Measurements from ENCODE around the gene SLAMF6.

The SLAMF6 gene

DNA sequence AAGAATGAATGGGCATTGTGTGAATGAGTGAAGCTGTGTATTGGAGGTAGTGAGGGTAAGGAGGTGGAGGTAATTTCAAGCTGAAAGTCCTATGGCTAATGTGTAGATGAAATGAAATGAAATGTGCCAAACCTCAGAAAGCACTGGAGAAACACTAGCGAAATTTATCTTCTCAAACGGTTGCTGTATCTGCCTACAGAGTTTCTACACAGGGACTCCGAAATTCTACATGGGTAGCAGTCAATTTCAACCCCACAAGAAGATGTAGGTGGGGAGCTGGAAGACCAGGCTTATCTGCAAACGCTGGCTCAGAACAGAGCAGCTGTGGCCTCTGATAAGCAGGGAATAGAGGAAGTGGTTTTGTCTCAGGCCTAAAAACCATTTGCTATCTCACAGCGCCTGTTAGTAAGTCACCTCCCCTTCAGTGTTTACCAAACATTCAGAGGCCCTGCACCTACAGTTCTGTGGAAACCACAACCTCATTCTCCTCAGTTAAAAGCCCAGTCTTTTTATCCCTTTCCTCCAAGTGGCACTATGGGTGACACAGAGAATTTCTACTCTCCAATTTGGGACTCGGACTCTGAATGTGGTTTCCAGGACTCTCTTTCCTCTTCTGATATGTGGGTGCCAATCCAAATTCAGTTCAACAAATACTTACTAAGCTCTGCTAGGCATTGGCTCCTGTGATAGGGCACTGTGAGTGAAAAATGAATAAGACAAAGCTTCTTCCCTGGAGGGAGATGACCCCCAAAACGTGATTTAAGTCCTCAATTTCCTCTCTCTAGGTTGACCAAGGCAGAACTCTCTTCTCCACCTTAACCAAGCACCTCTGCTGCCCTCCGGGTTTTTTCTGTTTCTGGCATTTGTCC lies 17.2 kb upstream of the SLAMF6 start:
- Histone ChIP-seq H3K4me1 (ENCODE audit: control insufficient read depth, insufficient read depth, low read depth, low read length) (peaks cover 5% of the 10 kb centered on the region), H3K4ac (ENCODE audit: low read depth in 1 of 2, low read length in 2 of 2) (no peak overlapping the region), H2BK120ac (ENCODE audit: low read depth, low read length) (no peak overlapping the region), H4K8ac (ENCODE audit: low read length) (no peak overlapping the region), H3K36me3 (ENCODE audit: control insufficient read depth in 1 of 2, insufficient read depth in 2 of 2, low read depth in 1 of 2, low read length in 2 of 2) (no peaks in the 10 kb centered on the region), H3K9me3 (ENCODE audit: control insufficient read depth, low read length) (peaks cover 7% of the 10 kb centered on the region), H2AFZ (ENCODE audit: low read depth, low read length) (no peak overlapping the region), H2BK5ac (ENCODE audit: low read depth, low read length, poor library complexity, severe bottlenecking) (peak overlapping the region; percentile 26), H3K27me3 (ENCODE audit: control insufficient read depth in 1 of 2, insufficient read depth in 1 of 2, low read length in 2 of 2) (no peaks in the 10 kb centered on the region), H3K18ac (ENCODE audit: low read depth in 1 of 2, low read length in 2 of 2) (no peak overlapping the region), H3K27ac (ENCODE audit: low read length, poor library complexity, severe bottlenecking) (peak overlapping the region; percentile 92), H3K23ac (ENCODE audit: low read length in 2 of 2) (no peak overlapping the region), H3K14ac (ENCODE audit: low read length in 2 of 2) (no peak overlapping the region), H3K4me2 (ENCODE audit: low read length, poor library complexity, severe bottlenecking) (no peak overlapping the region), H2BK12ac (ENCODE audit: low read length in 2 of 2) (no peak overlapping the region), H4K91ac (ENCODE audit: low read length) (no peak overlapping the region), H2BK15ac (ENCODE audit: low read depth, poor library complexity, severe bottlenecking) (no peak overlapping the region), H3K79me1 (replicated peaks; ENCODE audit: low read length, poor library complexity, severe bottlenecking) (no peaks in the 10 kb centered on the region), H2AK5ac (ENCODE audit: low read length, severe bottlenecking) (peak overlapping the region; percentile 90), H3K9ac (ENCODE audit: low read length) (no peak overlapping the region), H3K4me3 (ENCODE audit: insufficient read depth in 1 of 2, low read depth in 1 of 2, low read length in 2 of 2) (no peak overlapping the region)
- 23% methylated on average over 5 of the region's 8 CpGs for WGBS
- peak; percentile 3 for DNase-seq

DNA sequence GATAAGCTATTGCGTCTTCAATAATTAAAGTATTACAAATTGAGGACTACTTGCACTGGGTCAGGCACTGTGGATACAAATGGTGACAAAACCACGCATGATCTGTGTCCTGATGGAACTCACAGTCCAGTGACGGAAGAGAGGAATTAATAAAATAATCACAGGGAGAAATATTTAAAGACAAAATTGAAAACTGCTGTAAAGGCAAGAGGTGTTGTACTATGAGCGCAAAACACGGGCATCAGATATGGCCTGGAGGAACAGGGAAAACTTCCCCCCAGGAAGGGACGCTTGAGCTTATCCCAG lies 16.6 kb upstream of the SLAMF6 start:
- no peak for DNase-seq
- H3K4me3 ChIP-seq (ENCODE audit: insufficient read depth in 1 of 2, low read depth in 1 of 2, low read length in 2 of 2) = no peak overlapping the region
- no peak overlapping the region for H2BK12ac ChIP-seq (ENCODE audit: low read length in 2 of 2)
- peaks cover 13% of the 10 kb centered on the region for H3K9me3 ChIP-seq (ENCODE audit: control insufficient read depth, low read length)
- H3K4me1 ChIP-seq (ENCODE audit: control insufficient read depth, insufficient read depth, low read depth, low read length) = peaks cover 5% of the 10 kb centered on the region
- H2BK5ac ChIP-seq (ENCODE audit: low read depth, low read length, poor library complexity, severe bottlenecking) = no peak overlapping the region
- H3K9ac ChIP-seq (ENCODE audit: low read length) = no peak overlapping the region
- no peak overlapping the region for H2BK120ac ChIP-seq (ENCODE audit: low read depth, low read length)
- H2AFZ ChIP-seq (ENCODE audit: low read depth, low read length) = no peak overlapping the region
- H3K23ac ChIP-seq (ENCODE audit: low read length in 2 of 2) = no peak overlapping the region
- no peaks in the 10 kb centered on the region for H3K79me1 ChIP-seq (replicated peaks; ENCODE audit: low read length, poor library complexity, severe bottlenecking)
- no peak overlapping the region for H3K4me2 ChIP-seq (ENCODE audit: low read length, poor library complexity, severe bottlenecking)
- no peak overlapping the region for H2BK15ac ChIP-seq (ENCODE audit: low read depth, poor library complexity, severe bottlenecking)
- H2AK5ac ChIP-seq (ENCODE audit: low read length, severe bottlenecking) = peak overlapping the region; percentile 57
- H3K36me3 ChIP-seq (ENCODE audit: control insufficient read depth in 1 of 2, insufficient read depth in 2 of 2, low read depth in 1 of 2, low read length in 2 of 2) = no peaks in the 10 kb centered on the region
- no peak overlapping the region for H3K18ac ChIP-seq (ENCODE audit: low read depth in 1 of 2, low read length in 2 of 2)
- no peak overlapping the region for H4K8ac ChIP-seq (ENCODE audit: low read length)
- H3K14ac ChIP-seq (ENCODE audit: low read length in 2 of 2) = no peak overlapping the region
- H4K91ac ChIP-seq (ENCODE audit: low read length) = no peak overlapping the region
- H3K27ac ChIP-seq (ENCODE audit: low read length, poor library complexity, severe bottlenecking) = no peak overlapping the region
- WGBS = 93% methylated on average over 6 of the region's 6 CpGs
- H3K4ac ChIP-seq (ENCODE audit: low read depth in 1 of 2, low read length in 2 of 2) = no peak overlapping the region
- no peaks in the 10 kb centered on the region for H3K27me3 ChIP-seq (ENCODE audit: control insufficient read depth in 1 of 2, insufficient read depth in 1 of 2, low read length in 2 of 2)

DNA sequence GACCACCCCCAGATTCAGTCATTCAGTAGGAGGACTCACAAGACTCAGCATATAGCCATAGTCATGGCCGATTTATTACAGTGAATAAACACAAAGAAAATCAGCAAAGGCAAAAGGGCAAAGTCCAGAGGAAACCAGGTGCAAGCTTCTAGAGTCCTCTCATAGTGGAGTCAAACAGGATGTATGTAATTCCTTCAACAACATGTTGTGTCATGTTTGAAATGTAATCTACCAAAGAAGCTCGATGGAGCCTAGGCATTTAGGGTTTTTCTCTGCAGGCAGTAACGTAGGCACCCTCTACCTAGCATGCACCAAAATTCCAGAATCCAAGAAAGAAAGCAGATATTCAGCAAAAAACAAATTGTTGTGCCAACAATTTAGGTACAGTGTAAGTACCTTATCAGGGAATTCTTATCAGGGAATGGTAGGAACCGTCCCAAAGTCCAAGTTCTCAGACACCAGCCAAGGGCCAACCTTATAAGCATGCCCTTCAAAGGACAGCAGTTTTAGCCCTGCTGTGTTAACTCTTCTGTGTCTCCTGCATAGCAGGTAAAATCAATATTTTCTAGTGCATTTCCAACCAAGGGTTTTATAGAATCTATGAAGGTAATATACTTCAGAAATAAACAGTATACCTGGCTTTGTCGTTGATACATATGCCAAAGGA lies 16.1 kb upstream of the SLAMF6 start:
- Histone ChIP-seq H2BK5ac (ENCODE audit: low read depth, low read length, poor library complexity, severe bottlenecking) (no peak overlapping the region), H3K14ac (ENCODE audit: low read length in 2 of 2) (no peak overlapping the region), H2BK12ac (ENCODE audit: low read length in 2 of 2) (no peak overlapping the region), H3K9ac (ENCODE audit: low read length) (no peak overlapping the region), H4K8ac (ENCODE audit: low read length) (no peak overlapping the region), H3K27me3 (ENCODE audit: control insufficient read depth in 1 of 2, insufficient read depth in 1 of 2, low read length in 2 of 2) (no peaks in the 10 kb centered on the region), H2BK15ac (ENCODE audit: low read depth, poor library complexity, severe bottlenecking) (no peak overlapping the region), H3K4me1 (ENCODE audit: control insufficient read depth, insufficient read depth, low read depth, low read length) (peaks cover 4% of the 10 kb centered on the region), H3K23ac (ENCODE audit: low read length in 2 of 2) (no peak overlapping the region), H2AK5ac (ENCODE audit: low read length, severe bottlenecking) (no peak overlapping the region), H2BK120ac (ENCODE audit: low read depth, low read length) (no peak overlapping the region), H3K27ac (ENCODE audit: low read length, poor library complexity, severe bottlenecking) (no peak overlapping the region), H3K79me1 (replicated peaks; ENCODE audit: low read length, poor library complexity, severe bottlenecking) (no peaks in the 10 kb centered on the region), H4K91ac (ENCODE audit: low read length) (no peak overlapping the region), H3K4me2 (ENCODE audit: low read length, poor library complexity, severe bottlenecking) (no peak overlapping the region), H3K4ac (ENCODE audit: low read depth in 1 of 2, low read length in 2 of 2) (no peak overlapping the region), H3K36me3 (ENCODE audit: control insufficient read depth in 1 of 2, insufficient read depth in 2 of 2, low read depth in 1 of 2, low read length in 2 of 2) (no peaks in the 10 kb centered on the region), H3K9me3 (ENCODE audit: control insufficient read depth, low read length) (peaks cover 18% of the 10 kb centered on the region), H2AFZ (ENCODE audit: low read depth, low read length) (no peak overlapping the region), H3K4me3 (ENCODE audit: insufficient read depth in 1 of 2, low read depth in 1 of 2, low read length in 2 of 2) (no peak overlapping the region), H3K18ac (ENCODE audit: low read depth in 1 of 2, low read length in 2 of 2) (no peak overlapping the region)
- DNase-seq = no peak
- 85% methylated on average over 4 of the region's 5 CpGs for WGBS

DNA sequence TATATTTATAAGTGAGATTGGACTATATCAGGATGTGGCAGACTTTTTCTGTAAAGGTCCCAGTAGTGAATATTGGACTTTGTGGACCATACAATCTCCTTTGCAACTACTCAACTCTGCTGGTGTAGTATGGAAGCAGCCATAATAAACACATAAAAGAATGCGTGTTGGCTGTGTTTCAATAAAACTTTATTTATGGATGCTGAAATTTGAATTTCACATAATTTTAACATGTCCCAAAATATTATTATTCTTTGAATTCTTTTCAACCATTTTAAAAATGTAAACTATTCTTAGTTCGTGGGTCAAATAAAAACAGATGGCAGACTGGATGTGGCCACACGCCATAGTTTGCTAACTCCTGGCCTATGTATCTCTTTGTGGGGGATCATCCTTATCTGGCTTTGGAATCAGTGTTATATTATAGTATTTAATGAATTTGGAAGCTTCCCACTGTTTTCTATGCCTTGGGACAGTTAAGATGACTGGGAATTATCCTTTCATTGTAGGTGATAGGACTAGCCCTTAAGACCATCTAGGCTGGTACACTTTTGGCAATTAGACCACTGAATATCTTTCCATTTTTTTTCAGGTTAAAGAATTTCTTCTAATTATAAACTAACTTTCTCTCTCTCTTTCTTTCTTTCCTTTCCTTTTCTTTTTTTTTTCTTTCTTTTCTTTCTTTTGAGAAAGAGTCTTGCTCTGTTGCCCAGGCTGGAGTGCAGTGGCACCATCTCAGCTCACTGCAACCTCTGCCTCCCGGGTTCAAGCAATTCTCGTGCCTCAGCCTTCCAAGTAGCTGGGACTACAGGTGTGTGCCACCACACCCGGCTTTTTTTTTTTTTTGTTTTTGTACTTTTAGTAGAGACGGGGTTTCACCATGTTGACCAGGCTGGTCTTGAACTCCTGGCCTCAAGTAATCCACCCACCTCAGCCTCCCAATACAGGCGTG lies 14.9 kb upstream of the SLAMF6 start:
- Histone ChIP-seq H4K8ac (ENCODE audit: low read length) (no peak overlapping the region), H2AFZ (ENCODE audit: low read depth, low read length) (no peak overlapping the region), H3K36me3 (ENCODE audit: control insufficient read depth in 1 of 2, insufficient read depth in 2 of 2, low read depth in 1 of 2, low read length in 2 of 2) (no peaks in the 10 kb centered on the region), H4K91ac (ENCODE audit: low read length) (no peak overlapping the region), H2BK5ac (ENCODE audit: low read depth, low read length, poor library complexity, severe bottlenecking) (no peak overlapping the region), H3K27me3 (ENCODE audit: control insufficient read depth in 1 of 2, insufficient read depth in 1 of 2, low read length in 2 of 2) (no peaks in the 10 kb centered on the region), H3K9me3 (ENCODE audit: control insufficient read depth, low read length) (peaks cover 19% of the 10 kb centered on the region), H3K4ac (ENCODE audit: low read depth in 1 of 2, low read length in 2 of 2) (no peak overlapping the region), H3K4me2 (ENCODE audit: low read length, poor library complexity, severe bottlenecking) (no peak overlapping the region), H3K9ac (ENCODE audit: low read length) (no peak overlapping the region), H3K4me1 (ENCODE audit: control insufficient read depth, insufficient read depth, low read depth, low read length) (peaks cover 2% of the 10 kb centered on the region), H3K4me3 (ENCODE audit: insufficient read depth in 1 of 2, low read depth in 1 of 2, low read length in 2 of 2) (no peak overlapping the region), H3K27ac (ENCODE audit: low read length, poor library complexity, severe bottlenecking) (no peak overlapping the region), H3K23ac (ENCODE audit: low read length in 2 of 2) (no peak overlapping the region), H2AK5ac (ENCODE audit: low read length, severe bottlenecking) (no peak overlapping the region), H2BK15ac (ENCODE audit: low read depth, poor library complexity, severe bottlenecking) (no peak overlapping the region), H3K79me1 (replicated peaks; ENCODE audit: low read length, poor library complexity, severe bottlenecking) (no peaks in the 10 kb centered on the region), H3K18ac (ENCODE audit: low read depth in 1 of 2, low read length in 2 of 2) (no peak overlapping the region), H2BK120ac (ENCODE audit: low read depth, low read length) (no peak overlapping the region), H2BK12ac (ENCODE audit: low read length in 2 of 2) (no peak overlapping the region), H3K14ac (ENCODE audit: low read length in 2 of 2) (no peak overlapping the region)
- 94% methylated on average over 6 of the region's 8 CpGs for WGBS
- DNase-seq = no peak

Data from mesenchymal stem cell (in vitro differentiated cells and primary cell).